Lung (tissue), 12 donors: Measurements from ENCODE around the gene PLXNA2. TPM values are rescaled to one million over a fixed set of nuclear protein-coding genes. Genes with fewer than 3 reads are reported as not detected.

ENCODE experiments used
- ATAC-seq: fragments of 200-7000 bp; cut with Tn5 transposase; one replicate; pipeline ENCODE4 v1.9.1; 2020; ENCODE audit warnings: moderate number of reproducible peaks; ENCODE audit not compliant: insufficient read depth, low FRiP score
- DNase-seq, 3 donors: peaks; one replicate each; pipeline ENCODE4 v3.0.0-alpha.2; 2013 to 2017
- H3K27ac ChIP-seq, 2 donors: one replicate each; pipeline ENCODE4 v1.5.1; 2013; ENCODE audit warnings: mild to moderate bottlenecking in 2 of 2, moderate library complexity in 2 of 2, control low read depth in 1 of 2, inconsistent platforms in 1 of 2, low read depth in 1 of 2, low read length in 1 of 2
- H3K27me3 ChIP-seq, 3 donors: one replicate each; pipeline ENCODE4 v1.5.1; 2013; ENCODE audit warnings: low read length in 2 of 3; ENCODE audit not compliant: control insufficient read depth in 3 of 3, insufficient read depth in 3 of 3
- H3K36me3 ChIP-seq, 4 donors: one replicate each; pipeline ENCODE4 v1.5.1; 2013; ENCODE audit warnings: low read length in 4 of 4, mild to moderate bottlenecking in 1 of 4, moderate library complexity in 1 of 4; ENCODE audit not compliant: control insufficient read depth in 4 of 4, insufficient read depth in 4 of 4
- H3K4me1 ChIP-seq, 5 donors: one replicate each; pipeline ENCODE4 v1.5.1; 2013; ENCODE audit warnings: low read length in 5 of 5, mild to moderate bottlenecking in 2 of 5, moderate library complexity in 1 of 5; ENCODE audit not compliant: control insufficient read depth in 5 of 5, insufficient read depth in 5 of 5
- H3K4me3 ChIP-seq: one replicate; pipeline ENCODE4 v1.5.1; 2013; ENCODE audit warnings: mild to moderate bottlenecking, control low read depth, moderate library complexity
- H3K9ac ChIP-seq, 2 donors: one replicate each; pipeline ENCODE4 v1.5.1; 2013; ENCODE audit warnings: low read length in 2 of 2, control low read depth in 1 of 2; ENCODE audit not compliant: insufficient read depth in 1 of 2
- H3K9me3 ChIP-seq, 4 donors: one replicate each; pipeline ENCODE4 v1.5.1; 2013; ENCODE audit warnings: low read length in 3 of 4, mild to moderate bottlenecking in 1 of 4, moderate library complexity in 1 of 4; ENCODE audit not compliant: control insufficient read depth in 4 of 4, insufficient read depth in 3 of 4
- CTCF ChIP-seq: IDR thresholded peaks from 2 replicates; pipeline ENCODE4 v1.5.1; 2012; ENCODE audit warnings: mild to moderate bottlenecking; ENCODE audit errors: control extremely low read depth, extremely low read depth
- WGBS, 2 donors: extraction: QIAGEN DNeasy Blood & Tissue Kit; methylation state at CpG; one replicate each; pipeline ENCODE4 v1.1.7; 2013; 5-methylcytosine and 5-hydroxymethylcytosine counted together
- polyA plus RNA-seq, 2 donors: library from polyadenylated mRNA; stranded (reverse); fragments of 200-250 nt; gene quantifications; one replicate each; pipeline ENCODE4 v1.2.1, GENCODE V29; 2013
- total RNA-seq, 2 donors: library from RNA; depleted of rRNA in 1 of 2; stranded (reverse); fragments of >200 nt in 1 of 2; gene quantifications; one replicate each; pipeline ENCODE4 v1.2.1, GENCODE V29; 2014 to 2021
- donor health status: control.
- donor health status: control.
- donor health status: Bipolar disorder and iron deficiency.
- donor health status: healthy.
- donor health status: DM: yes; HTN: yes; CAD: no.

Gene PLXNA2
- total and polyA plus RNA-seq, 4 donors, result 13.2 to 118 (median 32.6) TPM

- ATAC-seq, result no peak
- no peaks in the 10 kb centered on the region for H3K36me3 ChIP-seq
- H3K9me3 ChIP-seq, result peaks cover 0 to 2% (median 0%) of the 10 kb centered on the region in 4 donors
- no peak overlapping the region for H3K27ac ChIP-seq
- no peak for DNase-seq
- no peak overlapping the region for H3K4me3 ChIP-seq
- TF ChIP-seq CTCF, result no peak
- no peaks in the 10 kb centered on the region for H3K4me1 ChIP-seq
- no peaks in the 10 kb centered on the region for H3K27me3 ChIP-seq
- 75 to 85% methylated on average over 6 of the region's 6 CpGs for WGBS, 2 donors
- H3K9ac ChIP-seq, result no peak overlapping the region
These were observed 228.9 kb downstream of the PLXNA2 start for GRCh38 chr1:208015255-208015654.

- H3K27ac ChIP-seq, result no peak overlapping the region
- H3K9ac ChIP-seq, result no peak overlapping the region
- ATAC-seq (no peak), DNase-seq (no peak)
- no peaks in the 10 kb centered on the region for H3K4me1 ChIP-seq
- no peaks in the 10 kb centered on the region for H3K36me3 ChIP-seq
- H3K27me3 ChIP-seq, result no peaks in the 10 kb centered on the region
- no peak for TF ChIP-seq CTCF
- H3K4me3 ChIP-seq, result no peak overlapping the region
- WGBS, 2 donors, result 86 to 89% methylated on average over 2 of the region's 2 CpGs
- H3K9me3 ChIP-seq, result peaks cover 0 to 2% (median 0%) of the 10 kb centered on the region in 4 donors
These were observed 231.0 kb downstream of the PLXNA2 start for GRCh38 chr1:208013210-208013609.

- 44 to 49% methylated on average over 2 of the region's 2 CpGs for WGBS, 2 donors
- ATAC-seq (no peak), DNase-seq (no peak)
- Histone ChIP-seq H3K27me3 (no peaks in the 10 kb centered on the region), H3K27ac (no peak overlapping the region), H3K4me3 (no peak overlapping the region), H3K9ac (no peak overlapping the region), H3K36me3 (no peaks in the 10 kb centered on the region), H3K4me1 (no peaks in the 10 kb centered on the region), H3K9me3 (peaks cover 0 to 2% (median 0%) of the 10 kb centered on the region in 4 donors)
- no peak for TF ChIP-seq CTCF
These were observed 231.5 kb downstream of the PLXNA2 start for GRCh38 chr1:208012721-208013120.

- Histone ChIP-seq H3K4me3 (no peak overlapping the region), H3K9me3 (peaks cover 0 to 2% (median 0%) of the 10 kb centered on the region in 4 donors), H3K36me3 (no peaks in the 10 kb centered on the region), H3K27me3 (no peaks in the 10 kb centered on the region), H3K4me1 (no peaks in the 10 kb centered on the region), H3K27ac (no peak overlapping the region), H3K9ac (no peak overlapping the region)
- 81 to 90% methylated on average over 4 of the region's 4 CpGs for WGBS, 2 donors
- DNase-seq (no peak), ATAC-seq (no peak)
- no peak for TF ChIP-seq CTCF
These were observed 233.6 kb downstream of the PLXNA2 start for GRCh38 chr1:208010487-208011071.
